Central memory CD4-positive, alpha-beta T cell (primary cell): ENCODE measurements around the gene TEKTIP1.

ENCODE experiments used
- DNase-seq: peaks from one replicate; pipeline ENCODE4 v3.0.0; 2022
- total RNA-seq, 3 experiments: gene quantifications; one replicate each; lab custom pipeline; 2026; lab: John Stamatoyannopoulos, UW

The TEKTIP1 gene
- 0.25 to 6.0 (median 2.0) reads per million in 3 experiments for total RNA-seq

- no peak for DNase-seq
Measured at GRCh38 chr19:3538965-3539755, at the start of gene TEKTIP1. TEKTIP1 (plus strand) TSS chr19:3539174; CDS start chr19:3539178, 4 bp downstream.

DNA sequence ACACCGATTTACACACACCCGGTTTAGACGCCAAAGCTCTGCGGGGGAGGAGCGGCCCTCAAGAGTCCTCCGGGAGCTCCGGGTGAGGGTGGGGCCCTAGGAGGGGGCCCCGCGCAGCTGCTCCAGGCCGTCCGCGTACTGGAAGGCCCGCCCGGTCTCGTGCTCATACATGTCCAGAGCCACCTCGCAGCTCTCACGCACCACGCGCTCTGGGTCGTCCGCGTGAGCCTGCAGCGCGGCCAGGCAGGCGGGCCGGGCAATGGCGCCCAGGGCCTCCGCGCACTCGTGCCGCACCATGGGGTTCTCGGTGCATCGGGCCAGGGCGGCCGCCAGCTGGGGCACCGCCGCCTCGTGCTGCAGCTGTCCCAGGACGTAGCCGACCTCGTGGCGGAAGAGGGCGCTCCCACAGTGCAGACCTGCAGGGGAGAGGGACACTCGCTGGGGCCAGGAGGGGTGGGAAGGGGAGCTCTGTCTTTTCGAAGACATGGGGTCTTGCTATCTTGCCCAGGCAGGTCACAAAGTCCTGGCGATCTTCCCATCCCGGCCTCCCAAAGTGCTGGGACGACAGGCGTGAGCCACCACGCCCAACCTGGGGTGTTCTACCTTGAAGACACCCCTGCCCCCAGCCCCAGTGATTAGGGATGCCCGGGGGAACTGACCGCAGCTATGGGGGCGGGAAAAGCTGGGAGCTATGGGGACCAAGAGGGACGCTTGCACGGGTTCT lies 47.4 kb upstream of the TEKTIP1 start:
- no peak for DNase-seq

DNA sequence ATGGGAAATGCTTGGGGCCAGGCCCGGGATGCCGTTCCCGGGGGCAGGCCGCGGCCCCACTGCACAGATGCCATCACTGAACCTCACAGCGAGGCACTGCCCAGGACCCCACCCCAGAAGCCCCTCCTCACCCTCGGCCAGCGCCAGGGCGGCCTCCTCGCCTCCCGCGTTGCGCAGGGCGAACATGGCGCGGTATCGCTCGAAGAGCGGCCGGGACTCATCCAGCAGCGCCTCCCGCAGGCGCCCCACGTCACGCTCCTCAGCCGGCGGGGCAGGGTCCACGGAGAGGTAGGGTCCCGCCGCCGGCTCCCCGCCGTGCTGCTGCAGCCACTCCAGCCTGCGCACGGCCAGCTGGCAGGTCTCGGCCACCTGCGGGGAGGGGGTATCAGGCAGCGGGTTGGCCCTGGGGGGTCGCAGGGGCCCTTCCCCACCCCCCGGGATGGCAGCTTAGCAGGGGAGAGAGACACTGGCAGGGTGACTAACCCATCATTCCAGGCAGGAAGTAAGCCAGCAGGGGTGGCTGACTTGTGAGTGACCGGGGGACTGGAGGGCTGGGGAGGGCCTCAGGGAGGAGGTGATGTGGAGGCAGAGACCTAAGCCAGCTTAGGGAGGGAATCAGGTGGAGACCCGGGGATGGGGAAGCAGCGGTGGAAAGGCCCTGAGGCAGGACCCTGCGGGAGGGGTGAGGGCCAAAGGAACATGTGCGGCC lies 46.7 kb upstream of the TEKTIP1 start:
- no peak for DNase-seq

DNA sequence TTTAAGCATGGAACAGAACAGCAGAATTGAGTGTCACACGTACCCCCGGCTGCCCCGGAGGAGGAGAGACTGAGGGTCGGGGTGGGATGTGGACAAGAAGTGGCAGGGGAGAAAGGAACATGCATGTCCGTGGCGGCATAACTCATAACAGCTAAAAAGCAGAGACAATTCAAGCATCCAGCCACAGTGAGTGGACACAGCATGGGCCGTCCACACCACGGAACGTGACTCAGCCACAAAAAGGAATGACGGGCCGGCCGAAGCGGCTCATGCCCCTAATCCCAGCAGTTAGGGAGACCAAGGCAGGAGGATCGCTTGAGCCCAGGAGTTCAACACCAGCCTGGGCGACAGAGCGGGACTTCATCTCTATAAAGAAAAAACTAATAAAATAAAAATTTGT lies 46.1 kb upstream of the TEKTIP1 start:
- DNase-seq: no peak

GRCh38 chr19:3493651-3494050 lies 45.3 kb upstream of the TEKTIP1 start:
- no peak for DNase-seq

DNA sequence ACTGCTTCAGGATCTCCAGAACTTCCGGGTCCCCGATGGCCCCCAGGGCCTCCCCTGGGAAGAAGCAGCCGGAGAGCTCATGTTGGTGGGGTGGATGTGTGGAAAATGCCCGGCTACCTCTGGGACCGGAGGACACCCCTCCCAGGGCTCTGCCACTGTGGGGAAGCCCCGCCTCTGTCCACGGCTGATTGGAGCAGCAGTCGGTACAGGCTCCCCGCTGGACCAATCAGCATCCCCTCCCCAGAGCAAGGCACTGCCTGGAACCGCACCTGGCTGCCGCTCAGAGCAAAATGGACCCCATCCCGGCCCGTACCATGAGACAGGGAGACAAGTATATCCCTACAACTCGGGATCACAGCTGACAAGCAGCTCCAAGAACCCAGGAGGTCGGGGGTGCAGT lies 44.9 kb upstream of the TEKTIP1 start:
- DNase-seq: no peak

GRCh38 chr19:3494559-3494958 lies 44.4 kb upstream of the TEKTIP1 start:
- peak; percentile 37 for DNase-seq

DNA sequence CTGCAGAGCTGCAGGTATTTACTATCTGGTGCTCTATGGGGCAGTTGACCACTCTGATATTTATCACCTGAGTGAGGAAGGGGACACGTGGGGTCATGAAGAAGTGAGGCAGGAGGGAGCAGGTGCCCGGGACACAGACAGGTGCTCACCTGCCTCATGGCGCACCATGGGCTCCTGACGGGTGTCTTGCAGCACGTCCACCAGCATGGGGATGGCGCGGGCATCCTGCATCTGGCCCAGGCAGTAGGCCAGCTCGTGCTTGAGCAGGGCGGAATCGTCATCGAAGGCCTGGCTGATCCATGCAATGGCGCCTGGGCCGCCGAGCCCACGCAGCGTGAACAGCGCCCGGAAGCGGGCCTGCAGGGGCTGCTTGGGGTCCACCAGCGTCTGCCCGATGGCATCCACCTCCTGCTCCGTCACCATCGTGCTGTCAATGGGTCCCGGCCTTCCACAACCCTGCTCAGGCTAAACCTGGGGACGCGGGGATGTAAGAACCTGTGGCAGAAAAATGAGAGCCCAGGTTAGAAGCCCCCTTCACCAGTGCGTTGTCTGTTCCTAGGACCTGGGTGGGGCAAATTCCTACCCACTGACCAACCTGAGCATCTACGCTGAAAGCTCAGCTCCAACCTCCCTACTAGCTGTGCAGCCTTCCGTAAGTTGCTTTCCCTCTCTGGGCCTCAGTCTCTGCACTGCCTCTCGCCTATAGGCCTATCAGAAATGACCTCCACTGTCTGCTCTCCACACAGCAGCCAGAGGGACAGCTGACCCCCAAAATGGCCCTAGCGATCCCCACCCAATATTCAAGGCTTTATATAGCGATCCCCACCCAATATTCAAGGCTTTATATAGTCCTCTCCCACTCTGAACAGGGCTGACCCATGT lies 42.3 kb upstream of the TEKTIP1 start:
- DNase-seq: no peak

- DNase-seq: no peak
Measured at GRCh38 chr19:3497757-3498520, 41.0 kb upstream of the TEKTIP1 start.

GRCh38 chr19:3499738-3500428 lies 39.1 kb upstream of the TEKTIP1 start:
- DNase-seq: no peak

DNA sequence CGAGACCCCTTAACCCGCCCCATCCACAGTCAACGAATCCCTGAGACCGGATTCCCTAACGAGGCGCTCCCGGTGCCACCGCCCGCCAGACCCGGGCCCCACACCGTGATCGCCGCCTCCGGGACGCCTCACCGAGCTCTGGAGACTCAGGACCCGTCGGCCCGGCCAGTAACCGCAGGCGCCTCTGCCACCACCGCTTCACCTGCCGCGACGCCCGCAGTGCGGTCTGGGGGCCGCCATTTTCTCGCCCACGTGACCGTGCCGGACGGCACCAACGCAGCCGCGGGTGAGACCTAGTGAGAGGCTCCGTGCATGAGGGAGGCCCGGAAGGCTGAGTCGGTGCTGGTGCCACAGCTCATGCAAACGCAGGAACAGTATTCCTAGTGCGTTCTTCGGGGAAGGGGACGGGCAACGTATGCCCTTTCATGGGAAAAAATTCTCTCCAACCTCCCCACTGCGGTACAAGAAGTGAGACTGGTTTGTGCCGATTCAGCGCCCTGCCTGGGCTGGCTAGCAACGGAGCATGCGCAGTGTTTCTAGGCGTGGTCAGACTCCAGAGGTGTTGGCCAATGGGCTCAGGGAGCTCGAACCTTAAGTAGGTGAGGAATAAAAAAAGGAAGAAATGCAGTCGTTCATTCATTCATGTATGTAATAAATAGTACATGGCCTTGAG lies 38.4 kb upstream of the TEKTIP1 start, which contains the start of gene DOHH:
DOHH (minus strand) TSS at position 246 of the 673 bp plus-strand sequence. CDS start 3,860 bp downstream, outside the sequence.
- DNase-seq: peak; percentile 93

- no peak for DNase-seq
Measured at GRCh38 chr19:3501780-3502179, 37.2 kb upstream of the TEKTIP1 start.

GRCh38 chr19:3503036-3503572 lies 35.9 kb upstream of the TEKTIP1 start:
- no peak for DNase-seq

DNA sequence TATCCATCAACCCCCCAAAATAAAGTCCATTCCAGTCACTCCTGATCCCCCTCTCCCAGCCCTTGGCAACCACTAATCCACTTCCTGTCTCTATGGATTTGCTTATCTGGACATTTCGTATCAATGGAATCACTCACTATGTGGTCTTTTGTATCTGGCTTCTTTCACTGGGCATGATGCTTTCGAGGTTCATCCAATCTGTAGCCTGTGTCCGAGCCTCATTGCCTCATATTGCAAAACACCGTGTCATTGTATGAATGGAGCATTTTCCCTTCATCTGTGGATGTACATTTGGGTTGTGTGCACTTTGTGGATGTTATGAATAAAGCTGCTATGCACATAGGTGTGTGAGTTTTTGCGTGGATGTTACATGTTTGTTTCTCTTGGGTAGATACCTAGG lies 34.2 kb upstream of the TEKTIP1 start:
- DNase-seq: no peak

DNA sequence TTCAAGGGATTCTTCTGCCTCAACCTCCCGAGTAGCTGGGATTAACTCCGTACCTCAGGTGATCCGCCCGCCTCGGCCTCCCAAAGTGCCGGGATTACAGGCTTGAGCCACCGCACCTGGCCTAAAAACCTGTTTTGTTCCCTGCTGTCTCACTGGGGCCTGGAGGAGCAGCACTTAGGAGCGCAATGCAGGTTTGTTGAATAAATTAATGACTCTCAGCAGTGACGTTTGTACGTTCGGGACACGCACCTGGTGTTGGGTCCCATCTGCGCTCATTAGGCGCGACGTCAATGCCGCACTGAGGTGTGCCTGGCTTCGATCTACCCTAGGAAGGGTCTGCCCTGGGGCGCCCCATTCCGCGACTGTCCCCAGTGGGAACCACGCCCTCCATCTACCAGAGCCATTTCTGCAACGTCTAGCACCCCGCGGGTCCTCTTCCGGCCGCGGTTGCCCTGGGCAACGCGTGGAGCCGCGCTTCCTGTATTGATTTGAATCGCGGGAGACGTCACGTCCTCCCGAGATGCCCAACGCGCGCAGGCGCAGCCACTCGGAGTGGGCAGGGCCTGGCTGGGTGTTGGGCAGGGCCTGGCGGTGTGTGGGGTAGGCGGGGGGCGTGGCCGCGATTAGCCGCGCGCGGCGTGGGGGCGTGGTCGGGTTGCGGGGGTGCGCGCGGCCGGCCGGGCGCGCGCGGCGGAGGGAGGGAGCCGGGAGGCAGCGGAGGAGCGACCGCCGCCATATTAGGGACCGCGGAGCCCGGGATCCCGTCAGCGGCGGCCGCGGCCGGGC lies 33.2 kb upstream of the TEKTIP1 start, which contains the start of gene FZR1:
FZR1 (plus strand) TSS at position 714 of the 786 bp plus-strand sequence. CDS start 16,679 bp downstream, outside the sequence.
- peak; percentile 100 for DNase-seq

GRCh38 chr19:3506384-3507340 lies 32.3 kb upstream of the TEKTIP1 start:
- DNase-seq: peak; percentile 17

GRCh38 chr19:3507371-3508120 lies 31.4 kb upstream of the TEKTIP1 start:
- DNase-seq: peak; percentile 40
